ENCODE measurements around the gene LCLAT1.
A peak's percentile ranks its signal among the peaks of the same experiment; 100 is the strongest.

Gene LCLAT1

GRCh38 chr2:30663806-30664205 lies 216.8 kb downstream of the LCLAT1 start:
- H3K27me3 ChIP-seq (ENCODE audit: insufficient read depth, low read length): no peaks in the 10 kb centered on the region
- H3K27ac ChIP-seq (ENCODE audit: low read depth, low read length, poor library complexity, severe bottlenecking): no peak overlapping the region
- peaks cover 8% of the 10 kb centered on the region for H3K4me1 ChIP-seq (ENCODE audit: insufficient read depth, low read length, severe bottlenecking)
- H3K4me3 ChIP-seq (ENCODE audit: low read depth, low read length, poor library complexity, severe bottlenecking): no peak overlapping the region
- H3K4me2 ChIP-seq (ENCODE audit: low read length): no peak overlapping the region
- no peaks in the 10 kb centered on the region for H3K36me3 ChIP-seq (ENCODE audit: insufficient read depth, low read length)
- no peaks in the 10 kb centered on the region for H3K79me2 ChIP-seq (ENCODE audit: insufficient read depth, low read length)
- no peak overlapping the region for H2AFZ ChIP-seq (ENCODE audit: low read length)
- no peaks in the 10 kb centered on the region for H3K9me2 ChIP-seq (ENCODE audit: low read depth, low read length)
- H4K20me1 ChIP-seq (ENCODE audit: insufficient read depth, low read length): no peaks in the 10 kb centered on the region
- no peaks in the 10 kb centered on the region for H3F3A ChIP-seq (ENCODE audit: insufficient read depth, low read length)
- TF ChIP-seq CTCF (IDR thresholded peaks at IDR 0.05; ENCODE audit: low read length) (no peak), EZH2 (IDR thresholded peaks at IDR 0.05; ENCODE audit: borderline replicate concordance, low read length) (no peak)
- no peak overlapping the region for H3K9ac ChIP-seq (ENCODE audit: low read length)
- peaks cover 8% of the 10 kb centered on the region for H3K9me3 ChIP-seq (ENCODE audit: low read length)

- H3K9me2 ChIP-seq (ENCODE audit: low read depth, low read length): no peaks in the 10 kb centered on the region
- no peaks in the 10 kb centered on the region for H4K20me1 ChIP-seq (ENCODE audit: insufficient read depth, low read length)
- H3K9me3 ChIP-seq (ENCODE audit: low read length): peaks cover 12% of the 10 kb centered on the region
- no peaks in the 10 kb centered on the region for H3K27me3 ChIP-seq (ENCODE audit: insufficient read depth, low read length)
- no peak overlapping the region for H3K27ac ChIP-seq (ENCODE audit: low read depth, low read length, poor library complexity, severe bottlenecking)
- no peak overlapping the region for H3K9ac ChIP-seq (ENCODE audit: low read length)
- H3K4me3 ChIP-seq (ENCODE audit: low read depth, low read length, poor library complexity, severe bottlenecking): no peak overlapping the region
- H3F3A ChIP-seq (ENCODE audit: insufficient read depth, low read length): no peaks in the 10 kb centered on the region
- no peak for TF ChIP-seq EZH2 (IDR thresholded peaks at IDR 0.05; ENCODE audit: borderline replicate concordance, low read length)
- TF ChIP-seq CTCF (IDR thresholded peaks at IDR 0.05; ENCODE audit: low read length): no peak
- no peak overlapping the region for H3K4me2 ChIP-seq (ENCODE audit: low read length)
- peaks cover 8% of the 10 kb centered on the region for H3K4me1 ChIP-seq (ENCODE audit: insufficient read depth, low read length, severe bottlenecking)
- no peaks in the 10 kb centered on the region for H3K79me2 ChIP-seq (ENCODE audit: insufficient read depth, low read length)
- no peak overlapping the region for H2AFZ ChIP-seq (ENCODE audit: low read length)
- H3K36me3 ChIP-seq (ENCODE audit: insufficient read depth, low read length): no peaks in the 10 kb centered on the region
These were observed 217.8 kb downstream of the LCLAT1 start for GRCh38 chr2:30664761-30665358.

- H2AFZ ChIP-seq (ENCODE audit: low read length): no peak overlapping the region
- peaks cover 12% of the 10 kb centered on the region for H3K9me3 ChIP-seq (ENCODE audit: low read length)
- peak overlapping the region; percentile 67 for H3K27ac ChIP-seq (ENCODE audit: low read depth, low read length, poor library complexity, severe bottlenecking)
- H3K79me2 ChIP-seq (ENCODE audit: insufficient read depth, low read length): no peaks in the 10 kb centered on the region
- H3K4me3 ChIP-seq (ENCODE audit: low read depth, low read length, poor library complexity, severe bottlenecking): no peak overlapping the region
- H4K20me1 ChIP-seq (ENCODE audit: insufficient read depth, low read length): no peaks in the 10 kb centered on the region
- H3K9me2 ChIP-seq (ENCODE audit: low read depth, low read length): no peaks in the 10 kb centered on the region
- H3K27me3 ChIP-seq (ENCODE audit: insufficient read depth, low read length): no peaks in the 10 kb centered on the region
- H3K4me2 ChIP-seq (ENCODE audit: low read length): no peak overlapping the region
- TF ChIP-seq EZH2 (IDR thresholded peaks at IDR 0.05; ENCODE audit: borderline replicate concordance, low read length): no peak
- no peak for TF ChIP-seq CTCF (IDR thresholded peaks at IDR 0.05; ENCODE audit: low read length)
- no peaks in the 10 kb centered on the region for H3K36me3 ChIP-seq (ENCODE audit: insufficient read depth, low read length)
- H3F3A ChIP-seq (ENCODE audit: insufficient read depth, low read length): no peaks in the 10 kb centered on the region
- peaks cover 8% of the 10 kb centered on the region for H3K4me1 ChIP-seq (ENCODE audit: insufficient read depth, low read length, severe bottlenecking)
- no peak overlapping the region for H3K9ac ChIP-seq (ENCODE audit: low read length)
These were observed 218.8 kb downstream of the LCLAT1 start for GRCh38 chr2:30665761-30666265.

Data from OCI-LY1 (cell line).